A549 (cell line): ENCODE results near the gene RNF14. TPM values are rescaled to one million over a fixed set of nuclear protein-coding genes. Genes with fewer than 3 reads are reported as not detected.

ENCODE experiments used
- ATAC-seq, 2 experiments: fragments of 200-7000 bp in 1 of 2; fragments of >200 bp in 1 of 2; cut with Nextera tagmentation in 1 of 2; cut with Tn5 transposase in 1 of 2; 3 replicates each; pipeline versions ENCODE4 v1.8.0 to v1.9.1; 2018 to 2020; ENCODE audit warnings: mild to moderate bottlenecking in 1 of 2, moderate library complexity in 1 of 2
- CTCF ChIA-PET: fragments of 300-600 bp; sonication (Branson Sonifier 250); formaldehyde crosslinking; extraction: SDS; loops from one replicate; lab custom pipeline; 2021; ENCODE audit warnings: antibody characterized with exemption, inconsistent platforms; lab: Yijun Ruan, JAX
- POLR2A ChIA-PET: fragments of 350-600 bp; formaldehyde crosslinking; extraction: SDS; loops from one replicate; lab custom pipeline; 2021; ENCODE audit warnings: antibody characterized with exemption, inconsistent platforms; lab: Yijun Ruan, JAX
- DNase-seq, 2 experiments: peaks; one replicate each; pipeline versions ENCODE4 v3.0.0 to v3.0.0-alpha.2; 2011 to 2016; ENCODE audit warnings: low read depth in 1 of 2, low spot score in 1 of 2
- FAIRE-seq: peaks from 2 replicates; lab custom pipeline; 2011; peaks lifted over from hg19 to GRCh38; lab: Jason Lieb, UNC
- H3K27ac ChIP-seq, 2 experiments: fragments of >200 bp; sonication (Bioruptor Twin); formaldehyde crosslinking; 3 replicates each; pipeline ENCODE4 v1.5.1; 2016 to 2017
- H3K4me1 ChIP-seq: fragments of >200 bp; sonication (Bioruptor Twin); formaldehyde crosslinking; 3 replicates; pipeline ENCODE4 v1.6.1; 2016
- H3K4me2 ChIP-seq: fragments of >200 bp; sonication (Bioruptor Twin); formaldehyde crosslinking; 3 replicates; pipeline ENCODE4 v1.6.1; 2016
- H3K4me3 ChIP-seq: fragments of >200 bp; sonication (Bioruptor Twin); formaldehyde crosslinking; 3 replicates; pipeline ENCODE4 v1.5.1; 2016
- H3K9me3 ChIP-seq: fragments of >200 bp; sonication (Bioruptor Twin); formaldehyde crosslinking; 3 replicates; pipeline ENCODE4 v1.6.1; 2016
- CEBPB ChIP-seq, 2 experiments: fragments of >200 bp in 1 of 2; sonication (Bioruptor Twin) in 1 of 2; formaldehyde crosslinking in 1 of 2; IDR thresholded peaks; 2 replicates each; pipeline ENCODE4 v1.6.1; 2012 to 2016
- E2F6 ChIP-seq: IDR thresholded peaks from 2 replicates; pipeline ENCODE4 v1.6.1; 2012; ENCODE audit warnings: low read depth, borderline replicate concordance
- EHF ChIP-seq: fragments of 250-450 bp; sonication (Bioruptor Pico); IDR thresholded peaks from 2 replicates; pipeline ENCODE4 v1.5.0; 2020; ENCODE audit warnings: mild to moderate bottlenecking
- ESRRA ChIP-seq: fragments of 150-350 bp; IDR thresholded peaks from 2 replicates; pipeline ENCODE4 v1.6.1; 2014; ENCODE audit warnings: mild to moderate bottlenecking, low read length, borderline replicate concordance
- FOSL2 ChIP-seq, 2 experiments: fragments of 450-650 bp in 1 of 2; fragments of >200 bp in 1 of 2; sonication (Bioruptor Twin) in 1 of 2; formaldehyde crosslinking; IDR thresholded peaks; 2 replicates each; pipeline versions ENCODE4 v1.5.0 to v1.6.1; 2016 to 2020; ENCODE audit warnings: mild to moderate bottlenecking in 1 of 2, moderate library complexity in 1 of 2
- FOXS1 ChIP-seq: fragments of 250-450 bp; sonication (Bioruptor Pico); IDR thresholded peaks from 2 replicates; pipeline ENCODE4 v1.5.0; 2020; ENCODE audit warnings: mild to moderate bottlenecking, moderate library complexity
- GATA3 ChIP-seq: IDR thresholded peaks from 2 replicates; pipeline ENCODE4 v1.6.1; 2012; ENCODE audit warnings: borderline replicate concordance
- HDAC2 ChIP-seq: fragments of 200-600 bp; sonication (generic); IDR thresholded peaks from 2 replicates; pipeline ENCODE4 v1.6.1; 2016
- HES2 ChIP-seq: fragments of >200 bp; sonication (Bioruptor Twin); formaldehyde crosslinking; IDR thresholded peaks from 2 replicates; pipeline ENCODE4 v1.6.1; 2016
- HEYL ChIP-seq: fragments of 250-450 bp; sonication (Bioruptor Pico); IDR thresholded peaks from 2 replicates; pipeline ENCODE4 v1.8.0; 2021; ENCODE audit warnings: mild to moderate bottlenecking, moderate library complexity
- HMGXB4 ChIP-seq: fragments of 250-450 bp; sonication (Bioruptor Pico); IDR thresholded peaks from 2 replicates; pipeline ENCODE4 v1.5.0; 2021; ENCODE audit warnings: mild to moderate bottlenecking, moderate library complexity, borderline replicate concordance
- HOXA7 ChIP-seq: fragments of 250-450 bp; sonication (Bioruptor Pico); IDR thresholded peaks from 2 replicates; pipeline ENCODE4 v1.5.0; 2020; ENCODE audit warnings: mild to moderate bottlenecking, moderate library complexity
- KDM5A ChIP-seq: fragments of 200-600 bp; sonication (generic); IDR thresholded peaks from 2 replicates; pipeline ENCODE4 v1.6.1; 2016; ENCODE audit warnings: antibody characterized with exemption, mild to moderate bottlenecking
- MAFK ChIP-seq: fragments of 450-650 bp; IDR thresholded peaks from 2 replicates; pipeline ENCODE4 v1.6.1; 2014; ENCODE audit not compliant: partially characterized antibody
- MAX ChIP-seq: IDR thresholded peaks from 2 replicates; pipeline ENCODE4 v1.6.1; 2012
- MAZ ChIP-seq: fragments of 150-350 bp; IDR thresholded peaks from 2 replicates; pipeline ENCODE4 v1.6.1; 2014; ENCODE audit warnings: antibody characterized with exemption, low read depth, low read length, borderline replicate concordance
- NPAS2 ChIP-seq: fragments of 250-450 bp; sonication (Bioruptor Pico); IDR thresholded peaks from 2 replicates; pipeline ENCODE4 v1.8.0; 2022; ENCODE audit warnings: mild to moderate bottlenecking, moderate library complexity, borderline replicate concordance
- PHF8 ChIP-seq: fragments of 200-600 bp; sonication (generic); IDR thresholded peaks from 2 replicates; pipeline ENCODE4 v1.6.1; 2016; ENCODE audit warnings: low read depth, mild to moderate bottlenecking, antibody characterized with exemption, moderate library complexity, borderline replicate concordance
- POLR2AphosphoS2 ChIP-seq: conservative IDR thresholded peaks from 2 replicates; pipeline ENCODE4 v1.6.1; 2012; ENCODE audit warnings: low read length, improper control_type of control experiment, inconsistent platforms
- SREBF2 ChIP-seq: fragments of 450-650 bp; IDR thresholded peaks from 2 replicates; pipeline ENCODE4 v1.6.1; 2014; ENCODE audit warnings: mild to moderate bottlenecking, moderate library complexity
- TP53 ChIP-seq: fragments of 250-450 bp; sonication (Bioruptor Pico); IDR thresholded peaks from 2 replicates; pipeline ENCODE4 v1.5.0; 2021; ENCODE audit warnings: mild to moderate bottlenecking, moderate library complexity
- ZC3H11A ChIP-seq: fragments of 450-650 bp; IDR thresholded peaks from 2 replicates; pipeline ENCODE4 v1.6.1; 2014; ENCODE audit warnings: antibody characterized with exemption, mild to moderate bottlenecking
- ZFP36 ChIP-seq: fragments of 450-650 bp; IDR thresholded peaks from 2 replicates; pipeline ENCODE4 v1.6.1; 2014; ENCODE audit warnings: borderline replicate concordance; ENCODE audit not compliant: partially characterized antibody
- WGBS: methylation state at CpG from one replicate; pipeline ENCODE4 v1.1.6; 2017; ENCODE audit errors: missing lambda C conversion rate; 5-methylcytosine and 5-hydroxymethylcytosine counted together
- polyA plus RNA-seq, 4 experiments: library from polyadenylated mRNA; depleted of rRNA in 3 of 4; stranded (reverse); fragments of >200 nt; fragmentation: RNase III in 1 of 4; extraction: RNeasy Plus Mini Kit Qiagen cat#74134 plus additional on column Dnase treatment in 1 of 4; gene quantifications; 2 replicates in 3 of 4; 3 replicates in 1 of 4; pipeline ENCODE4 v1.2.3, GENCODE V29; 2011 to 2017
- TF ChIP-seq, protein P1 (sequence below): fragments of >200 bp; sonication (Bioruptor Twin); formaldehyde crosslinking; IDR thresholded peaks from 3 replicates; pipeline ENCODE4 v1.5.1; 2016

RNF14 gene
- polyA plus RNA-seq, 2 of the 4 experiments (the other 2 are of a cell fraction) = 43.2 to 47.4 TPM

- no peak for ATAC-seq
- CTCF ChIA-PET = interaction anchor here (0.6 to 1.8 kb wide), 7 partner anchors 9 to 232 kb away, joined by 3 to 7 read pairs (median 4); partner anchors contain the start of genes DELE1 and RNF14
- TF ChIP-seq EHF (CRISPR knock-in tag) = no peak
- no peak for TF ChIP-seq HDAC2
- TF ChIP-seq CEBPB (IDR thresholded peaks at IDR 0.05) = no peak
- no peak for TF ChIP-seq NPAS2
- no peaks in the 10 kb centered on the region for H3K9me3 ChIP-seq
- 92% methylated on average over 7 of the region's 7 CpGs for WGBS
- H3K4me1 ChIP-seq = no peaks in the 10 kb centered on the region
- no peak overlapping the region for H3K4me2 ChIP-seq
- POLR2A ChIA-PET = no interaction called here
- DNase-seq = no peak
- FAIRE-seq = no peak
- H3K27ac ChIP-seq = no peak overlapping the region
- no peak overlapping the region for H3K4me3 ChIP-seq
Observed at GRCh38 chr5:141933151-141933550, 35.8 kb upstream of the RNF14 start.

GRCh38 chr5:141934099-141934844 lies 34.6 kb upstream of the RNF14 start:
- ChIA-PET POLR2A (no interaction called here), CTCF (interaction anchor here (0.7 to 1.8 kb wide), 7 partner anchors 9 to 233 kb away, joined by 3 to 7 read pairs (median 4); partner anchors contain the start of gene DELE1)
- TF ChIP-seq HDAC2 = no peak
- TF ChIP-seq HMGXB4 (CRISPR knock-in tag) = no peak
- TF ChIP-seq NPAS2 = no peak
- no peak for TF ChIP-seq ZFP36
- no peak for TF ChIP-seq ESRRA
- no peak for TF ChIP-seq PHF8
- no peak for TF ChIP-seq CEBPB (IDR thresholded peaks at IDR 0.05)
- no peak for TF ChIP-seq FOSL2 (IDR thresholded peaks at IDR 0.05)
- no peak for TF ChIP-seq FOSL2 (CRISPR knock-in tag; IDR thresholded peaks at IDR 0.05)
- no peak for TF ChIP-seq HEYL (CRISPR knock-in tag)
- no peak for TF ChIP-seq POLR2AphosphoS2
- no peak for TF ChIP-seq KDM5A
- TF ChIP-seq FOXS1 (CRISPR knock-in tag) = no peak
- TF ChIP-seq HOXA7 (CRISPR knock-in tag) = no peak
- no peak for TF ChIP-seq TP53 (CRISPR knock-in tag)
- Histone ChIP-seq H3K27ac (no peak overlapping the region), H3K4me3 (no peak overlapping the region), H3K9me3 (no peaks in the 10 kb centered on the region), H3K4me2 (no peak overlapping the region), H3K4me1 (no peaks in the 10 kb centered on the region)
- FAIRE-seq = no peak
- ATAC-seq = 0 out of 6 replicates have a peak, but pooled peaks of 1 of the 2 experiments have one; percentile 25
- no peak for DNase-seq
- WGBS = 86% methylated on average over 11 of the region's 11 CpGs

DNA sequence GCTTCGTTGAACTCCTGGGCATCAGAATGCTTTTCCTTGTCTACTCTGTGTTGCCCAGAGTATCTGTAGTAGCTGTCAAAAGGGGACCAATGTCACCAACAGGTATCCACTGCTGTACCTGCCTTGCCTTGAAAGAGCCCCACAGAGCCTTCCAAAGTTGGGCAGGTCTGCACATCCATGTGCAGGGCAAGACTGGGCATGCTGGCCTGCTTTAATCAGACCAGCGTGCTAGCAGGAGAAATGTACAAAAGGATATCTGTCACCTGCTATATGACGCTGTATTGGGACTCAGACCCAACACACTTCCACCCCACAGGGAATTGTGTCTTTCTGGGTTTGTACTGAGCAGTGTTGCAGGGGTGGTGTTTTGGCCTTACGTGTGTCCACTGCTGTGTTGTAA lies 33.4 kb upstream of the RNF14 start:
- 97% methylated on average over 4 of the region's 4 CpGs for WGBS
- H3K4me1 ChIP-seq = no peaks in the 10 kb centered on the region; the same call in 2 of the 3 replicates
- H3K27ac ChIP-seq = no peak overlapping the region
- DNase-seq (no peak), ATAC-seq (no peak; a peak in 1 of 6 replicates), FAIRE-seq (no peak)
- CTCF ChIA-PET = interaction anchor here (1.1 to 3.0 kb wide), 3 partner anchors 26 to 56 kb away, joined by 3 to 14 read pairs (median 3); no protein-coding TSS in a partner anchor
- H3K4me3 ChIP-seq = no peak overlapping the region
- H3K9me3 ChIP-seq = no peaks in the 10 kb centered on the region
- POLR2A ChIA-PET = no interaction called here
- no peak overlapping the region for H3K4me2 ChIP-seq
- TF ChIP-seq ZC3H11A (no peak), E2F6 (no peak), KDM5A (no peak), NPAS2 (no peak), MAFK (no peak), HEYL (CRISPR knock-in tag) (no peak), HMGXB4 (CRISPR knock-in tag) (no peak), MAX (no peak), GATA3 (no peak), HES2 (no peak), MAZ (no peak), FOSL2 (IDR thresholded peaks at IDR 0.05) (no peak), FOSL2 (CRISPR knock-in tag; IDR thresholded peaks at IDR 0.05) (no peak), SREBF2 (no peak)
- TF ChIP-seq, protein P1, sequence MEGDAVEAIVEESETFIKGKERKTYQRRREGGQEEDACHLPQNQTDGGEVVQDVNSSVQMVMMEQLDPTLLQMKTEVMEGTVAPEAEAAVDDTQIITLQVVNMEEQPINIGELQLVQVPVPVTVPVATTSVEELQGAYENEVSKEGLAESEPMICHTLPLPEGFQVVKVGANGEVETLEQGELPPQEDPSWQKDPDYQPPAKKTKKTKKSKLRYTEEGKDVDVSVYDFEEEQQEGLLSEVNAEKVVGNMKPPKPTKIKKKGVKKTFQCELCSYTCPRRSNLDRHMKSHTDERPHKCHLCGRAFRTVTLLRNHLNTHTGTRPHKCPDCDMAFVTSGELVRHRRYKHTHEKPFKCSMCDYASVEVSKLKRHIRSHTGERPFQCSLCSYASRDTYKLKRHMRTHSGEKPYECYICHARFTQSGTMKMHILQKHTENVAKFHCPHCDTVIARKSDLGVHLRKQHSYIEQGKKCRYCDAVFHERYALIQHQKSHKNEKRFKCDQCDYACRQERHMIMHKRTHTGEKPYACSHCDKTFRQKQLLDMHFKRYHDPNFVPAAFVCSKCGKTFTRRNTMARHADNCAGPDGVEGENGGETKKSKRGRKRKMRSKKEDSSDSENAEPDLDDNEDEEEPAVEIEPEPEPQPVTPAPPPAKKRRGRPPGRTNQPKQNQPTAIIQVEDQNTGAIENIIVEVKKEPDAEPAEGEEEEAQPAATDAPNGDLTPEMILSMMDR = no peak
